ENCODE results near the gene TSPAN3. TPM values are rescaled to one million over a fixed set of nuclear protein-coding genes. Genes with fewer than 3 reads are reported as not detected.
A peak's percentile ranks its signal among the peaks of the same experiment; 100 is the strongest.

The TSPAN3 gene
- total RNA-seq, 2 donors from 2014 or later, result 6.9 to 27.1 TPM

GRCh38 chr15:76996526-76997401 is 74.1 kb downstream of the TSPAN3 start:
- Mint-ChIP-seq H3K27ac (peak overlapping the region; percentile 96), H3K36me3 (peaks cover 31 to 51% of the 10 kb centered on the region in 2 donors), H3K9me3 (no peaks in the 10 kb centered on the region)
- DNase-seq (ENCODE audit: low spot score in 2 of 2), result peak in 1 of 2 donors; percentile 57
- peak; percentile 43 to 58 for ATAC-seq

GRCh38 chr15:76996076-76996525 is 74.8 kb downstream of the TSPAN3 start:
- Mint-ChIP-seq H3K36me3 (peaks cover 25 to 44% of the 10 kb centered on the region in 2 donors), H3K27ac (peak overlapping the region; percentile 96), H3K9me3 (no peaks in the 10 kb centered on the region)
- DNase-seq (ENCODE audit: low spot score in 2 of 2), result no peak
- no peak for ATAC-seq

GRCh38 chr15:76994971-76995945 is 75.7 kb downstream of the TSPAN3 start, which contains the start of gene PSTPIP1:
TSS of gene PSTPIP1 (plus strand) at chr15:76995126. CDS start at chr15:76995574, 448 bp downstream.
- Mint-ChIP-seq H3K27ac (peak within 1 kb of the TSS; percentile 96), H3K36me3 (peaks cover 24 to 41% of the 10 kb centered on the region in 2 donors), H3K9me3 (no peaks in the 10 kb centered on the region)
- ATAC-seq (peak; percentile 54 to 66), DNase-seq (ENCODE audit: low spot score in 2 of 2) (peak; percentile 62 to 74)

GRCh38 chr15:76994496-76994895 is 76.4 kb downstream of the TSPAN3 start:
- H3K36me3 Mint-ChIP-seq, result peaks cover 24 to 38% of the 10 kb centered on the region in 2 donors
- no peaks in the 10 kb centered on the region for H3K9me3 Mint-ChIP-seq
- peak; percentile 13 to 27 for ATAC-seq
- DNase-seq (ENCODE audit: low spot score in 2 of 2), result no peak
- H3K27ac Mint-ChIP-seq, result peak overlapping the region; percentile 96

GRCh38 chr15:76994001-76994400 is 76.9 kb downstream of the TSPAN3 start:
- H3K27ac Mint-ChIP-seq, result peak overlapping the region; percentile 96

GRCh38 chr15:76993114-76993725 is 77.7 kb downstream of the TSPAN3 start:
- no peak for ATAC-seq
- Mint-ChIP-seq H3K9me3 (no peaks in the 10 kb centered on the region), H3K36me3 (peaks cover 24 to 25% of the 10 kb centered on the region in 2 donors), H3K27ac (peak overlapping the region; percentile 75 to 96)
- peak in 1 of 2 donors; percentile 30 for DNase-seq (ENCODE audit: low spot score in 2 of 2)

More at GRCh38 chr15:76994001-76994400, 76.9 kb downstream of the TSPAN3 start:
- Mint-ChIP-seq H3K9me3 (no peaks in the 10 kb centered on the region), H3K36me3 (peaks cover 24 to 33% of the 10 kb centered on the region in 2 donors)
- peak; percentile 58 to 76 for DNase-seq (ENCODE audit: low spot score in 2 of 2)
- peak; percentile 48 to 69 for ATAC-seq

GRCh38 chr15:76991741-76992645 is 78.9 kb downstream of the TSPAN3 start:
- Mint-ChIP-seq H3K27ac (no peak overlapping the region), H3K36me3 (peaks cover 14 to 17% of the 10 kb centered on the region in 2 donors), H3K9me3 (no peaks in the 10 kb centered on the region)
- DNase-seq (ENCODE audit: low spot score in 2 of 2) (peak in 1 of 2 donors; percentile 47), ATAC-seq (no peak)

Other genes starting within 250 kb of the TSPAN3 start
- gene SCAPER, start 165.8 kb downstream of the TSPAN3 start, total RNA-seq, result 10 to 100 TPM; 33.3 to 43.0 TPM
- 10 to 100 TPM; 22.2 to 34.7 TPM for gene RCN2, start 139.4 kb downstream of the TSPAN3 start, total RNA-seq
- gene PSTPIP1, start 76.0 kb downstream of the TSPAN3 start, total RNA-seq, result 100 to 1,000 TPM in 1 of 2 donors, 10 to 100 TPM in 1; 95.5 to 149 TPM

All from activated naive CD4-positive, alpha-beta T cell treated with anti-CD3 and anti-CD28 coated beads, Interleukin-2, amount 50 U/mL, for 72 hours (primary cell).